ENCODE data around the gene MAP3K10. TPM values are rescaled to one million over a fixed set of nuclear protein-coding genes. Genes with fewer than 3 reads are reported as not detected.

The MAP3K10 gene
- total RNA-seq, 2 donors from 2014 or later: 10.5 to 23.8 TPM

- no peak for TF ChIP-seq POLR2A (IDR thresholded peaks at IDR 0.05)
- no peak for TF ChIP-seq CTCF (IDR thresholded peaks at IDR 0.05)
- no peak for TF ChIP-seq POLR2AphosphoS5 (IDR thresholded peaks at IDR 0.05)
- Histone ChIP-seq H3K4me1 (replicated peaks) (peaks cover 8% of the 10 kb centered on the region), H3K27ac (no peak overlapping the region), H3K27me3 (replicated peaks; ENCODE audit: insufficient read depth) (no peaks in the 10 kb centered on the region), H3K36me3 (no peaks in the 10 kb centered on the region), H3K9me3 (no peaks in the 10 kb centered on the region), H3K4me3 (no peak overlapping the region)
- DNase-seq (ENCODE audit: low spot score): no peak
- intact Hi-C loops (cut with DNase I): no loop called here
- WGBS: 81% methylated on average over 5 of the region's 5 CpGs
Observed at GRCh38 chr19:40192758-40193586, 1.7 kb downstream of the MAP3K10 start.

- 80% methylated on average over 3 of the region's 3 CpGs for WGBS
- no peaks in the 10 kb centered on the region for H3K36me3 ChIP-seq
- DNase-seq (ENCODE audit: low spot score): no peak
- peaks cover 8% of the 10 kb centered on the region for H3K4me1 ChIP-seq (replicated peaks)
- TF ChIP-seq POLR2AphosphoS5 (IDR thresholded peaks at IDR 0.05) (no peak), POLR2A (IDR thresholded peaks at IDR 0.05) (no peak), CTCF (IDR thresholded peaks at IDR 0.05) (no peak)
- intact Hi-C loops (cut with DNase I): no loop called here
- H3K27ac ChIP-seq: no peak overlapping the region
- no peaks in the 10 kb centered on the region for H3K27me3 ChIP-seq (replicated peaks; ENCODE audit: insufficient read depth)
- no peaks in the 10 kb centered on the region for H3K9me3 ChIP-seq
- H3K4me3 ChIP-seq: no peak overlapping the region
Observed at GRCh38 chr19:40193587-40193849, 2.3 kb downstream of the MAP3K10 start.

GRCh38 chr19:40198272-40198990, 7.2 kb downstream of the MAP3K10 start:
- H3K27ac ChIP-seq: no peak overlapping the region
- TF ChIP-seq POLR2AphosphoS5 (IDR thresholded peaks at IDR 0.05) (no peak), CTCF (IDR thresholded peaks at IDR 0.05) (no peak), POLR2A (IDR thresholded peaks at IDR 0.05) (no peak)
- DNase-seq (ENCODE audit: low spot score): no peak
- no peaks in the 10 kb centered on the region for H3K9me3 ChIP-seq
- no peaks in the 10 kb centered on the region for H3K4me1 ChIP-seq (replicated peaks)
- H3K36me3 ChIP-seq: no peaks in the 10 kb centered on the region
- WGBS: 95% methylated on average over 28 of the region's 29 CpGs
- intact Hi-C loops (cut with DNase I): no loop called here
- no peaks in the 10 kb centered on the region for H3K27me3 ChIP-seq (replicated peaks; ENCODE audit: insufficient read depth)
- no peak overlapping the region for H3K4me3 ChIP-seq

- H3K4me3 ChIP-seq: no peak overlapping the region
- H3K27me3 ChIP-seq (replicated peaks; ENCODE audit: insufficient read depth): no peaks in the 10 kb centered on the region
- no peaks in the 10 kb centered on the region for H3K36me3 ChIP-seq
- TF ChIP-seq CTCF (IDR thresholded peaks at IDR 0.05) (no peak), POLR2A (IDR thresholded peaks at IDR 0.05) (no peak), POLR2AphosphoS5 (IDR thresholded peaks at IDR 0.05) (no peak)
- intact Hi-C loops (cut with DNase I): no loop called here
- no peak for DNase-seq (ENCODE audit: low spot score)
- WGBS: 79% methylated on average over 9 of the region's 9 CpGs
- no peaks in the 10 kb centered on the region for H3K9me3 ChIP-seq
- no peaks in the 10 kb centered on the region for H3K4me1 ChIP-seq (replicated peaks)
- no peak overlapping the region for H3K27ac ChIP-seq
Observed at GRCh38 chr19:40200341-40201099, 9.3 kb downstream of the MAP3K10 start.

All from prostate gland (tissue), 2 donors.